ENCODE results near the gene CREBZF.

GRCh38 chr11:85680897-85681296 lies 16.0 kb upstream of the CREBZF start:
- no peak for TF ChIP-seq CTCF (IDR thresholded peaks at IDR 0.05; ENCODE audit: low read depth, low read length)
- no peak for TF ChIP-seq MYC (IDR thresholded peaks at IDR 0.05; ENCODE audit: low read depth, low read length)
- TF ChIP-seq POLR2A (IDR thresholded peaks at IDR 0.05; ENCODE audit: extremely low read depth, insufficient read length), result no peak

Measured in NB4 (cell line).